ENCODE measurements around the gene KY.
"Not testable (repeated sequence)": the region's sequence is repeated elsewhere in the genome, so short reads cannot be mapped to it uniquely, and the experiment has no call there.

KY gene

GRCh38 chr3:134601539-134602439, 49.0 kb downstream of the KY start:
- DNase-seq = peak; percentile 42

- peak; percentile 78 for DNase-seq
Observed at GRCh38 chr3:134600685-134601463, 49.9 kb downstream of the KY start.

- peak; percentile 46 for DNase-seq
Observed at GRCh38 chr3:134600206-134600605, 50.6 kb downstream of the KY start.

- no peak for DNase-seq
Observed at GRCh38 chr3:134598763-134599545, 51.9 kb downstream of the KY start.

- DNase-seq = no peak
Observed at GRCh38 chr3:134597390-134597970, 53.3 kb downstream of the KY start.

- not testable (repeated sequence) for DNase-seq
Observed at GRCh38 chr3:134594986-134595385, 55.8 kb downstream of the KY start.

GRCh38 chr3:134594331-134594741, 56.5 kb downstream of the KY start:
- no peak for DNase-seq

GRCh38 chr3:134592806-134593205, 58.0 kb downstream of the KY start:
- DNase-seq = no peak

- DNase-seq = no peak
Observed at GRCh38 chr3:134590766-134591165, 60.1 kb downstream of the KY start.

- no peak for DNase-seq
Observed at GRCh38 chr3:134579141-134579665, 71.6 kb downstream of the KY start.

- DNase-seq = no peak
Observed at GRCh38 chr3:134576831-134577230, 74.0 kb downstream of the KY start.

GRCh38 chr3:134576426-134576825, 74.4 kb downstream of the KY start:
- no peak for DNase-seq

GRCh38 chr3:134569899-134570298, 80.9 kb downstream of the KY start:
- not testable (repeated sequence) for DNase-seq

GRCh38 chr3:134568790-134569189, 82.0 kb downstream of the KY start:
- no peak for DNase-seq

GRCh38 chr3:134567605-134568004, 83.2 kb downstream of the KY start:
- no peak for DNase-seq

GRCh38 chr3:134564991-134565390, 85.8 kb downstream of the KY start:
- DNase-seq = peak; percentile 73

- DNase-seq = peak; percentile 69
Observed at GRCh38 chr3:134563601-134564000, 87.2 kb downstream of the KY start.

- no peak for DNase-seq
Observed at GRCh38 chr3:134562055-134562454, 88.8 kb downstream of the KY start.

GRCh38 chr3:134559591-134559990, 91.2 kb downstream of the KY start:
- no peak for DNase-seq

Data from NCI-H82 (cell line).